Measurements from ENCODE around the gene PPIB.

The PPIB gene

DNA sequence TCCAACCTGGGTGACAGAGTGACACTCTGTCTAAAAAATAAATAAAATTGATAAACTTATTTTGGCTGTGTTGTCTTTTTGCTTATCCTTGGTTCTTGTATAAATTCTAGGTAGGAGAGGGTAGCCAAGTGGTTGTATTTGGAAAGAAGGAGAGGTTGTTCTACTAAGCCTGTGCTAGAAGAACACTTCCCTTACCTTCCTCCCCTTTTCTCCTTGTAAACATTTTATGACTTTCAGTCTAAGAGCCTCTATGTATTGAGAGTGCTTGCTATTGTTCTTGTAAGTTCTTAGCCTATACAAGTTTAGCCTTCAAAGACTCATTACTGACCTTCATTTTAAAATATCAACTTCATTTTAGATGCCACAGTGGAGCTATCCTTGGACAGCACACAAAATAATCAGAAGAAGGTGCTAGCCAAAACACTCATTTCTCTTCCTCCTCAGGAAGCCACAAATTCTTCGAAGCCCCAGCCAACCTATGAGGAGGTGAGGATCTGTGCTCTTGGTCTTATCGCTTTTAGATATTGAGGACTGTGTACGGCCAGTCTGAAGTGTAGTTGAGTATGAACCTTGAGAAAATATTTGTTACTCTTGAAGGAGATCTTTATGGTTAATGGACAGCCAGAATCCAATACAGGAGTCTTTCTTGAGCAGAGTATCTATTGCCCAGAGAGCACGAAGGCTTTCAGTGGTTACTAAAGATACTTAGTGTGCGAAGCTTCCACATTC lies 44.9 kb downstream of the PPIB start:
- no peaks in the 10 kb centered on the region for H3K9me2 ChIP-seq (replicated peaks; ENCODE audit: low read depth, low read length)
- no peak overlapping the region for H3K9ac ChIP-seq (ENCODE audit: low read depth, low read length, poor library complexity, severe bottlenecking)
- no peak overlapping the region for H3K4me2 ChIP-seq (ENCODE audit: low read depth, low read length, poor library complexity, severe bottlenecking)
- H3K27me3 ChIP-seq (ENCODE audit: insufficient read depth, low read length, poor library complexity, severe bottlenecking), result no peaks in the 10 kb centered on the region
- no peaks in the 10 kb centered on the region for H3F3A ChIP-seq (ENCODE audit: low read depth)
- no peaks in the 10 kb centered on the region for H3K4me1 ChIP-seq (ENCODE audit: insufficient read depth, low read length, poor library complexity, severe bottlenecking)
- H3K36me3 ChIP-seq (ENCODE audit: insufficient read depth, low read length), result peaks cover 99% of the 10 kb centered on the region
- TF ChIP-seq, protein P1, sequence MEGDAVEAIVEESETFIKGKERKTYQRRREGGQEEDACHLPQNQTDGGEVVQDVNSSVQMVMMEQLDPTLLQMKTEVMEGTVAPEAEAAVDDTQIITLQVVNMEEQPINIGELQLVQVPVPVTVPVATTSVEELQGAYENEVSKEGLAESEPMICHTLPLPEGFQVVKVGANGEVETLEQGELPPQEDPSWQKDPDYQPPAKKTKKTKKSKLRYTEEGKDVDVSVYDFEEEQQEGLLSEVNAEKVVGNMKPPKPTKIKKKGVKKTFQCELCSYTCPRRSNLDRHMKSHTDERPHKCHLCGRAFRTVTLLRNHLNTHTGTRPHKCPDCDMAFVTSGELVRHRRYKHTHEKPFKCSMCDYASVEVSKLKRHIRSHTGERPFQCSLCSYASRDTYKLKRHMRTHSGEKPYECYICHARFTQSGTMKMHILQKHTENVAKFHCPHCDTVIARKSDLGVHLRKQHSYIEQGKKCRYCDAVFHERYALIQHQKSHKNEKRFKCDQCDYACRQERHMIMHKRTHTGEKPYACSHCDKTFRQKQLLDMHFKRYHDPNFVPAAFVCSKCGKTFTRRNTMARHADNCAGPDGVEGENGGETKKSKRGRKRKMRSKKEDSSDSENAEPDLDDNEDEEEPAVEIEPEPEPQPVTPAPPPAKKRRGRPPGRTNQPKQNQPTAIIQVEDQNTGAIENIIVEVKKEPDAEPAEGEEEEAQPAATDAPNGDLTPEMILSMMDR (conservative IDR thresholded peaks at IDR 0.05; ENCODE audit: low read length), result no peak
- TF ChIP-seq EZH2phosphoT487 (IDR thresholded peaks at IDR 0.05; ENCODE audit: borderline replicate concordance), result no peak
- no peaks in the 10 kb centered on the region for H3K79me2 ChIP-seq (ENCODE audit: insufficient read depth, low read length)
- H3K4me3 ChIP-seq (ENCODE audit: low read length, poor library complexity, severe bottlenecking), result no peak overlapping the region
- no peaks in the 10 kb centered on the region for H3K9me3 ChIP-seq (ENCODE audit: insufficient read depth, low read depth, low read length)
- H2AFZ ChIP-seq (ENCODE audit: low read length), result no peak overlapping the region
- H4K20me1 ChIP-seq (ENCODE audit: insufficient read depth, low read length, poor library complexity, severe bottlenecking), result peaks cover 2% of the 10 kb centered on the region

DNA sequence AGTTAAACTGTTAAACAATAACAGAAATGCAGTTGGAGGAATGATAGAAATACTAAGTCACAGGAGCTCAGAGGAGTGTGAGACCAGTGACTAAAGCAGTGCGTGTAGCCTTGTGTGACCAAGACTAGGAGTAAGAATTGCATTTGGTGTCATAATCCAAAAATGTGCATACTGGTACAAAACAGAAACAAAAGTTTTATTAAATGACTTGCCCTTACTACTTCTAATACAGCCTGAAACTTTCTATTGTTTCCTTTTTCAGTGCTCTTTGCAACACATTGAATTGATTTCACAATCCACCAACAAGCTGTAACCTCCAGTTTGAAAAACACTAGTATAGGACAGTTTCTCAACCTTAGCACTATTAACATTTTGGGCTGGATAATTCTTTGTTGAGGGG lies 49.9 kb downstream of the PPIB start:
- Histone ChIP-seq H3K4me2 (ENCODE audit: low read depth, low read length, poor library complexity, severe bottlenecking) (no peak overlapping the region), H3K4me1 (ENCODE audit: insufficient read depth, low read length, poor library complexity, severe bottlenecking) (no peaks in the 10 kb centered on the region), H3K36me3 (ENCODE audit: insufficient read depth, low read length) (peaks cover 55% of the 10 kb centered on the region), H3K9me2 (replicated peaks; ENCODE audit: low read depth, low read length) (no peaks in the 10 kb centered on the region), H3K9ac (ENCODE audit: low read depth, low read length, poor library complexity, severe bottlenecking) (no peak overlapping the region), H3K4me3 (ENCODE audit: low read length, poor library complexity, severe bottlenecking) (no peak overlapping the region), H3K27me3 (ENCODE audit: insufficient read depth, low read length, poor library complexity, severe bottlenecking) (no peaks in the 10 kb centered on the region), H4K20me1 (ENCODE audit: insufficient read depth, low read length, poor library complexity, severe bottlenecking) (peaks cover 30% of the 10 kb centered on the region), H3K79me2 (ENCODE audit: insufficient read depth, low read length) (peaks cover 43% of the 10 kb centered on the region; the same call in 1 of the 2 replicates), H3F3A (ENCODE audit: low read depth) (no peaks in the 10 kb centered on the region), H3K9me3 (ENCODE audit: insufficient read depth, low read depth, low read length) (no peaks in the 10 kb centered on the region), H2AFZ (ENCODE audit: low read length) (no peak overlapping the region)
- no peak for TF ChIP-seq EZH2phosphoT487 (IDR thresholded peaks at IDR 0.05; ENCODE audit: borderline replicate concordance)
- TF ChIP-seq, protein P1 (conservative IDR thresholded peaks at IDR 0.05; ENCODE audit: low read length), result no peak

DNA sequence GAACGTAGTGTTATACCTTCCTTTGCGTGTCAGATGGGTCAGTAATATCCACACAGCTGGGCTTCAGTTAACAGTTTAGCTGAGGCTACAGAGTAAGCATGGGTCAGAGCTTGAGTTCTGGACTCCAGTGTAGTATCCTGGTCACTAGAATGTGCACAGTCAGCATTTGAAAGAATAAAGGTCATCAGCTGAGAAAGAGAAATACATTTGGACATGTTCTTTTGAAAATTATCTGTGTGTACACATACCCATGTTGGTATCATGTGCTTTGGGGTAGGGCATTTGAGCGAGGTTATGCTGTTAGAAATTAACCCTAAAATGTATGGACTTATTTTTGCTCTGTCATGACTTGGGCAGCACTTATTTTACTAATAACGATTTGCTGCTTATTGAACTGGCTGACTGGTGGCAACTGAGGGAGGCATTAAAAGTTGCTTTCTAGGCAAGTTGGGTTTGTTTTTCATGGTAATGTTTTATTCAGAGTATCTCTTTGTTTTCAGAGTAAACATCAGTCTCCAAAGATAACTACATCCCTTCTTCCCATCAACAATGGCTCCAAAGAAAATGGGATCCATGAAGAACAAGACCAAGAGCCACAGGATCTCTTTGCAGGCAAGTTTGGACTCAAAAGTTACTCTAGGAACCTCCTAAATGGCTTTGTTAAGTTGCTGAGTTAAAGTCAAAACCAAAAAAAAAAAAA lies 50.6 kb downstream of the PPIB start:
- no peak overlapping the region for H2AFZ ChIP-seq (ENCODE audit: low read length)
- peaks cover 48% of the 10 kb centered on the region for H3K36me3 ChIP-seq (ENCODE audit: insufficient read depth, low read length)
- H3K79me2 ChIP-seq (ENCODE audit: insufficient read depth, low read length), result peaks cover 50% of the 10 kb centered on the region

More for the DNA sequence above, 50.6 kb downstream of the PPIB start:
- Histone ChIP-seq H3F3A (ENCODE audit: low read depth) (no peaks in the 10 kb centered on the region), H3K4me1 (ENCODE audit: insufficient read depth, low read length, poor library complexity, severe bottlenecking) (no peaks in the 10 kb centered on the region), H4K20me1 (ENCODE audit: insufficient read depth, low read length, poor library complexity, severe bottlenecking) (peaks cover 34% of the 10 kb centered on the region), H3K9me3 (ENCODE audit: insufficient read depth, low read depth, low read length) (no peaks in the 10 kb centered on the region), H3K27me3 (ENCODE audit: insufficient read depth, low read length, poor library complexity, severe bottlenecking) (no peaks in the 10 kb centered on the region), H3K4me3 (ENCODE audit: low read length, poor library complexity, severe bottlenecking) (no peak overlapping the region), H3K4me2 (ENCODE audit: low read depth, low read length, poor library complexity, severe bottlenecking) (no peak overlapping the region), H3K9ac (ENCODE audit: low read depth, low read length, poor library complexity, severe bottlenecking) (no peak overlapping the region), H3K9me2 (replicated peaks; ENCODE audit: low read depth, low read length) (no peaks in the 10 kb centered on the region)
- TF ChIP-seq, protein P1 (conservative IDR thresholded peaks at IDR 0.05; ENCODE audit: low read length), result no peak

Measured in Loucy (cell line).